ENCODE results near the gene OPRL1.

Gene OPRL1

DNA sequence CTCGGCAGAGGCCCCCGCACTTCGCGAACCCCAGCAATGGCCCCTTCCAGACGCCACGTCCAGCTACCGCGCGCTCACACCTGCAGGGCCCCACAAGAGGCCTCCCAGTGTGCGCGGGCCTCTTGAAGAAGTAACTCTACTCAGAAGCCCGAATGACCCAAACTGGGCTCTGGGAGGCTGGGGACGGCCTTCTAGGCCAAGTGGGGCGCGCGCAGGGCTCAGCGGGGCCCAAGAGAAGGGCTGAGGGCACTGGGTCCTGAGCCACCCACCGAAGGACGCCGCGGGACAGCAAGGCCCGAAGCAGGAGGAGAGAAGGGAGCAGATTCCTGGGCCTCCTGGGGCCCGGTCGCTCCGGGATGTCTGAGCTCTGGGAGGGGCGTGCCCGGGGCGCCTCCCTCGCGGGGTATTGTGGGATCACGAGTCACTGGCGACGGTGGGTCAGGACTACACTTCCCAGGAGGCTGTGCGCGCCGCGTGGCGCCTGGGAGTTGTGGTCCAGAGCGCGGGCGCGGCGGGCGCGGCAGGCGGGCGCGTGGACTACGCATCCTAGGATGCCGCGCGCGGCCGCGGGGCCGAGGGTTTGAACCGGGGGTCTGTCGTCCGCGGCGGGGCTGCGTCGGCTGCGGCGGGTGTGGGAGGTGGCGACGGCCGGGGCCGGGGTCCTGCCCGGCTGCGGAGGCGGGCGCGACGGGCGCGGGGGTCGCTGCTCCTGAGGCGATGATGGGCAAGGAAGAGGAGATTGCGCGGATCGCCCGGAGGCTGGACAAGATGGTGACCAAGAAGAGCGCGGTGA is 17.1 kb upstream of the OPRL1 start, which contains the start of gene TCEA2:
TCEA2 (plus strand) TSS at position 603 of the 793 bp plus-strand sequence; CDS start at position 718, 115 bp downstream.
- POLR2A ChIA-PET, result interaction anchor here (0.7 to 1.6 kb wide), 5 partner anchors 9 to 24 kb away, joined by 3 to 6 read pairs (median 3); partner anchors contain the start of genes OPRL1 and RGS19
- CTCF ChIA-PET, result interaction anchor here (0.9 to 15.2 kb wide), 8 partner anchors 9 to 83 kb away, joined by 3 to 187 read pairs (median 6); partner anchors contain the start of genes C20orf204 and LKAAEAR1
- Histone ChIP-seq H3K27me3 (replicated peaks in 2 of 5; ENCODE audit: control insufficient read depth in 4 of 5, insufficient read depth in 5 of 5, low read length in 4 of 5) (no peaks in the 10 kb centered on the region), H3K27ac (ENCODE audit: insufficient read depth in 1 of 2, low read depth in 1 of 2, low read length in 2 of 2, poor library complexity in 1 of 2, severe bottlenecking in 2 of 2) (peak within 1 kb of the TSS; percentile 33 to 83), H3K4me3 (ENCODE audit: control insufficient read depth in 1 of 7, extremely low read depth in 1 of 7, insufficient read depth in 4 of 7, low read depth in 2 of 7, low read length in 6 of 7) (peak within 1 kb of the TSS; percentile 58 to 83 (median 76)), H3K9me3 (ENCODE audit: control extremely low read depth in 1 of 5, control insufficient read depth in 4 of 5, insufficient read depth in 2 of 5, low read depth in 1 of 5, low read length in 4 of 5) (no peaks in the 10 kb centered on the region), H3K36me3 (ENCODE audit: control insufficient read depth in 4 of 4, insufficient read depth in 4 of 4, low read length in 3 of 4) (no peaks in the 10 kb centered on the region), H3K4me1 (ENCODE audit: control extremely low read depth in 1 of 4, control insufficient read depth in 4 of 4, insufficient read depth in 4 of 4, low read length in 3 of 4) (peaks cover 2 to 61% (median 56%) of the 10 kb centered on the region in 4 experiments)
- WGBS (ENCODE audit: insufficient coverage), result 7% methylated on average over 81 of the region's 85 CpGs
- peak; percentile 89 to 94 (median 93) for DNase-seq

DNA sequence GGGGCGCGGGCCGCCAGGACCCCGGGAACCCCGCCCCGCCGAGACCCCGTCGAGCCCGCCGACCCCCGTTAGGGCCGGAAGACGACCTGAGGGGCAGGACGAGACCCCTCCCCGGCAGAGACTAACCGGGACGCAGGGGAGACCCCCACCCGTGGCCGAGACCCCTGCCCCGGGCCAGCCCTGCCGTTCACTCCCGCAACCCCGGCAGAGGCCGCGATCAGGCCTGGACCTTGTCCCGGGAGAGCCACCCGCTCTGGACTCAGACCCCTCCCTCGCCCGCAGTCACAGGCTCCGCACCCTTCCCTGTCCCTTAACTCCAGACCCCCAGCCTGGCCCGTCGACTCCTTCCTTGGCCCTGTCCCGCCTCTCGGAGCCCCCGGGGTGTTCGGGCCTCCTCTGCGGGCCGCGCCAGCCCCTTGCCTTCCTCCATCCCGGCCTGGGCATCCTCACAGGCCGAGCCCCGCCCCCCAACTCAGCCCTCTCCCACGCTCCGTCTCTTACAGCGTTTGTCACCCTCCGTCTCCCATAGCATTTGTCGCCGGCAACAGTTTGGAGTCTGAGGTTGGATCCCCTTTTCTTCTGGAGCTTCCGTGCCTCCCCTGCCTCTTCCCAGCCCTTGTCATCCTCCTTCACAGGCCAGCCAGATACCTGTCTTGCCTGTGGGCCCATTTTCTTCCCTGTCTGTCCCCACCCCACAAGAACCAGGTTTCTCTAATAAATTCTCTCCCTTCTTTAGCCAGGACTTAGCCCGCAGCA is 16.3 kb upstream of the OPRL1 start:
- H3K9me3 ChIP-seq (ENCODE audit: control extremely low read depth in 1 of 5, control insufficient read depth in 4 of 5, insufficient read depth in 2 of 5, low read depth in 1 of 5, low read length in 4 of 5), result no peaks in the 10 kb centered on the region
- CTCF ChIA-PET, result interaction anchor here (0.8 to 15.2 kb wide), 11 partner anchors 9 to 83 kb away, joined by 3 to 187 read pairs (median 8); partner anchors contain the start of genes C20orf204, LKAAEAR1 and OPRL1
- POLR2A ChIA-PET, result interaction anchor here (1.0 to 1.7 kb wide), 5 partner anchors 10 to 25 kb away, joined by 3 to 6 read pairs (median 3); partner anchors contain the start of genes OPRL1 and RGS19
- H3K27me3 ChIP-seq (replicated peaks in 2 of 5; ENCODE audit: control insufficient read depth in 4 of 5, insufficient read depth in 5 of 5, low read length in 4 of 5), result no peaks in the 10 kb centered on the region
- peak overlapping the region; percentile 58 to 83 (median 76) for H3K4me3 ChIP-seq (ENCODE audit: control insufficient read depth in 1 of 7, extremely low read depth in 1 of 7, insufficient read depth in 4 of 7, low read depth in 2 of 7, low read length in 6 of 7)
- H3K36me3 ChIP-seq (ENCODE audit: control insufficient read depth in 4 of 4, insufficient read depth in 4 of 4, low read length in 3 of 4), result no peaks in the 10 kb centered on the region
- 2% methylated on average over 51 of the region's 51 CpGs for WGBS (ENCODE audit: insufficient coverage)
- peak overlapping the region in 1 of 2 experiments; percentile 43 for H3K27ac ChIP-seq (ENCODE audit: insufficient read depth in 1 of 2, low read depth in 1 of 2, low read length in 2 of 2, poor library complexity in 1 of 2, severe bottlenecking in 2 of 2)
- no peak for DNase-seq
- peaks cover 2 to 64% (median 58%) of the 10 kb centered on the region in 4 experiments for H3K4me1 ChIP-seq (ENCODE audit: control extremely low read depth in 1 of 4, control insufficient read depth in 4 of 4, insufficient read depth in 4 of 4, low read length in 3 of 4)

DNA sequence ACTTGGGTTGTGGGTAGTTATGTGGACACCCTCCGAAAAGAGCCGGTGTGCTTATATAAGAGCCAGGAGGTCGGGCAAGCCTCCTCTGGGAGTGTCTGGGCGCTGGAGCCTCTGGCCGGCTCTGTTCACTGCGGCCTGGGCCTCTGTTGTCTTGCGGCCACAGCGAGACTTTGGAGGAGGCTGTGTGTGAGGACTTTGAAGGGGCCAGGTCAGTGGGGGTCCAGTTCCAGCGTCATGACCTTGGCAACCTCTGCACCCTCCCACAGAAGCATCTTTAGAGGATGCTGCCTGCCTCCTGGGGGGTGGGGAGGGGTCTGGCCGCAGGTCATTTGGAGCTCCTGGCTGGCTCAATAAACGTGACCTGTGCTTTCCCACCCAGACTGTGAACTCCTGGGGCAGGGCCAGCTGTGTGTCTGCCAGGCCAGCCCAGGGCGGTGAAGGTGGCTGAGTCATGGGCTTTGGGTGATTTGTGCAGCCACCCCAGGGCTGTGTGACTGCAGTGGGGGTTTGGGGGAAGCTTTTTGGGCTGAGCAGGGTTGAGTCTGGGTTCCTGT is 15.7 kb upstream of the OPRL1 start:
- CTCF ChIA-PET, result interaction anchor here (0.8 to 2.7 kb wide), 6 partner anchors 8 to 56 kb away, joined by 3 to 12 read pairs (median 6); partner anchors contain the start of gene OPRL1
- WGBS (ENCODE audit: insufficient coverage), result 55% methylated on average over 3 of the region's 12 CpGs
- H3K27ac ChIP-seq (ENCODE audit: insufficient read depth in 1 of 2, low read depth in 1 of 2, low read length in 2 of 2, poor library complexity in 1 of 2, severe bottlenecking in 2 of 2), result no peak overlapping the region
- H3K4me1 ChIP-seq (ENCODE audit: control extremely low read depth in 1 of 4, control insufficient read depth in 4 of 4, insufficient read depth in 4 of 4, low read length in 3 of 4), result peaks cover 2 to 70% (median 64%) of the 10 kb centered on the region in 4 experiments
- POLR2A ChIA-PET, result interaction anchor here (1.0 to 1.7 kb wide), 2 partner anchors 13 to 17 kb away, joined by 3 to 4 read pairs; no protein-coding TSS in a partner anchor
- no peaks in the 10 kb centered on the region for H3K36me3 ChIP-seq (ENCODE audit: control insufficient read depth in 4 of 4, insufficient read depth in 4 of 4, low read length in 3 of 4)
- no peak for DNase-seq
- peak overlapping the region in 5 of 7 experiments; percentile 63 to 83 (median 79) for H3K4me3 ChIP-seq (ENCODE audit: control insufficient read depth in 1 of 7, extremely low read depth in 1 of 7, insufficient read depth in 4 of 7, low read depth in 2 of 7, low read length in 6 of 7)
- no peaks in the 10 kb centered on the region for H3K27me3 ChIP-seq (replicated peaks in 2 of 5; ENCODE audit: control insufficient read depth in 4 of 5, insufficient read depth in 5 of 5, low read length in 4 of 5)
- H3K9me3 ChIP-seq (ENCODE audit: control extremely low read depth in 1 of 5, control insufficient read depth in 4 of 5, insufficient read depth in 2 of 5, low read depth in 1 of 5, low read length in 4 of 5), result no peaks in the 10 kb centered on the region

DNA sequence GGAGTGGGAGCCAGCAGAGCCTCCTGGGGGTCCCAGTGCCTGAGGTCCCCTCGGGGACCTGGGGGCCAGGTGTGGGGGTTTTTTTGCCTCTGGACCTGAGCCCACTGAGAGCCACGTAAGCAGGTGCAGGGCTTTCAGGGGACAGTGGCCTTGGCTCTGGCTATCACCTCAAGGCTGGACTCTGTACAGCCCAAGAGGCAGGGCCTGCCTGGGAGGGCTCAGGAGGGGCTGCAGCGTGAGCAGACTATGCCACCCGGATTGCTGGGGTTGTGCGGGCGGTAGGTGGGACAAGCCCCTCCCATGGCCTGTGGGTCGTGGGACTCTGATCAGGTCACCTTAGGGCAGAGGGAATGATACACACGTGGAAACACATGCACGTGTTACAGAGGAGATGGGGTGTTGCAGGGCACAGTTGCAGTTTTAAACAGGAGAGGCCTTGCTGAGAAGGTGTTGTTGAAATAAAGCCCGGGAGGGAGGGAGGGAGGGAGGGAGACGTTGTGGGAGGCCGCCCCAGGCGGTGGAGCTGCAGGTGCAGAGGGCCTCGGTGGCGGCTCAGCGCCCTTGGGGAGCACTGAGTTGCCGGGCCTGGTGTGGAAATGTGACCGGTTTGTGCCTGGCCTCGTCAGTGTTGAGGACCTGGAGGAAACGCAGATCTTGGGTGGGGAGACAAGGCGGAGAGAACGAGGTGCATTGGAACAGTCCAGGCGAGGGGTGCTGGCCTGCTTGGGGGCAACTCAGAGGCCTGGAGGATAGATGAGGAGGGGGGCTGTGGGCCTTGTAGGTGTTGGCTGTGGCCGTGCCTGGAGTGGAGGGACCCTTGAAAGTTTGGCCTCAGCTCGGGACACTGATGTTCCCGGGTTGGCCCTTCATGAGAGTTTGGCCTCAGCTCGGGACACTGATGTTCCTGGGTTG is 14.6 kb upstream of the OPRL1 start:
- Histone ChIP-seq H3K9me3 (ENCODE audit: control extremely low read depth in 1 of 5, control insufficient read depth in 4 of 5, insufficient read depth in 2 of 5, low read depth in 1 of 5, low read length in 4 of 5) (no peaks in the 10 kb centered on the region), H3K4me1 (ENCODE audit: control extremely low read depth in 1 of 4, control insufficient read depth in 4 of 4, insufficient read depth in 4 of 4, low read length in 3 of 4) (peaks cover 2 to 79% (median 72%) of the 10 kb centered on the region in 4 experiments), H3K36me3 (ENCODE audit: control insufficient read depth in 4 of 4, insufficient read depth in 4 of 4, low read length in 3 of 4) (no peaks in the 10 kb centered on the region), H3K27ac (ENCODE audit: insufficient read depth in 1 of 2, low read depth in 1 of 2, low read length in 2 of 2, poor library complexity in 1 of 2, severe bottlenecking in 2 of 2) (no peak overlapping the region), H3K4me3 (ENCODE audit: control insufficient read depth in 1 of 7, extremely low read depth in 1 of 7, insufficient read depth in 4 of 7, low read depth in 2 of 7, low read length in 6 of 7) (peak overlapping the region in 1 of 7 experiments; percentile 11), H3K27me3 (replicated peaks in 2 of 5; ENCODE audit: control insufficient read depth in 4 of 5, insufficient read depth in 5 of 5, low read length in 4 of 5) (no peaks in the 10 kb centered on the region)
- WGBS (ENCODE audit: insufficient coverage), result 48% methylated on average over 23 of the region's 27 CpGs
- POLR2A ChIA-PET, result interaction anchor here (0.8 to 1.7 kb wide), 2 partner anchors 12 to 14 kb away, joined by 3 to 4 read pairs; partner anchors contain the start of genes OPRL1 and RGS19
- CTCF ChIA-PET, result interaction anchor here (1.1 to 2.7 kb wide), 6 partner anchors 10 to 27 kb away, joined by 3 to 12 read pairs (median 8); partner anchors contain the start of genes OPRL1 and RGS19
- peak in 1 of 3 donors; percentile 40 for DNase-seq

DNA sequence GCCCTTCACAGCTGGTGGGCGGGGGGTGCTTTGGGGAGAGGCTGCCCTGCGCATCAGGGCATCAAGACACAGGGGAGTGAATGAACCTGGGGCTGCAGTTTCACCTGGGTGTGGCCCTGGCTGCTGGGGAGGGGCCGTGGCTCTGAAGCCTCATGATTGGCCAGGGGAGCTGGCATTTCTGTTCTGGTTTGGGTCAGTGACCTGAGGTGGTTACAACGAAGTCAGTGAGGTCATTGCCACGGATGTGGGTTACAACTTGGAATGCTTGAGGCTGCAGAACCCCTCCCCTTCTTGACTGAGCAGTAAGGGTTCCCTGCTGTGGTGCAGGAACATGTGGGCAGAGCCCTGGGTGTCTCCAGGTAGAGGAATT is 13.9 kb upstream of the OPRL1 start:
- Histone ChIP-seq H3K27me3 (replicated peaks in 2 of 5; ENCODE audit: control insufficient read depth in 4 of 5, insufficient read depth in 5 of 5, low read length in 4 of 5) (no peaks in the 10 kb centered on the region), H3K27ac (ENCODE audit: insufficient read depth in 1 of 2, low read depth in 1 of 2, low read length in 2 of 2, poor library complexity in 1 of 2, severe bottlenecking in 2 of 2) (no peak overlapping the region), H3K9me3 (ENCODE audit: control extremely low read depth in 1 of 5, control insufficient read depth in 4 of 5, insufficient read depth in 2 of 5, low read depth in 1 of 5, low read length in 4 of 5) (no peaks in the 10 kb centered on the region), H3K36me3 (ENCODE audit: control insufficient read depth in 4 of 4, insufficient read depth in 4 of 4, low read length in 3 of 4) (peaks cover 0 to 2% (median 0%) of the 10 kb centered on the region in 4 experiments), H3K4me1 (ENCODE audit: control extremely low read depth in 1 of 4, control insufficient read depth in 4 of 4, insufficient read depth in 4 of 4, low read length in 3 of 4) (peaks cover 2 to 79% (median 72%) of the 10 kb centered on the region in 4 experiments), H3K4me3 (ENCODE audit: control insufficient read depth in 1 of 7, extremely low read depth in 1 of 7, insufficient read depth in 4 of 7, low read depth in 2 of 7, low read length in 6 of 7) (peak overlapping the region in 2 of 7 experiments; percentile 11 to 28)
- DNase-seq, result peak in 2 of 3 donors; percentile 73
- 42% methylated on average over 5 of the region's 5 CpGs for WGBS (ENCODE audit: insufficient coverage)
- POLR2A ChIA-PET, result interaction anchor here (0.8 kb wide), 1 partner anchor 14 kb away, joined by 3 read pairs; the partner anchor contains the start of genes OPRL1 and RGS19
- CTCF ChIA-PET, result interaction anchor here (1.4 to 2.7 kb wide), 4 partner anchors 9 to 16 kb away, joined by 3 to 12 read pairs (median 7); partner anchors contain the start of genes OPRL1 and RGS19

Measured in common myeloid progenitor, CD34-positive (primary cell).